Stomach (tissue), 9 donors: Measurements from ENCODE around the gene MACROD1. TPM values are rescaled to one million over a fixed set of nuclear protein-coding genes. Genes with fewer than 3 reads are reported as not detected.

Experiments
- DNase-seq, 2 donors: peaks; one replicate each; pipeline versions ENCODE4 v3.0.0 to v3.0.0-alpha.2; 2013 to 2019
- H3K27ac ChIP-seq, 5 donors: fragments of 200-600 bp in 4 of 5; sonication (generic) in 4 of 5; one replicate each; pipeline ENCODE4 v1.5.1; 2013 to 2019; ENCODE audit warnings: mild to moderate bottlenecking in 1 of 5, moderate library complexity in 1 of 5
- H3K27me3 ChIP-seq, 3 donors: fragments of 200-600 bp; sonication (generic); one replicate each; pipeline ENCODE4 v1.5.1; 2017 to 2019; ENCODE audit warnings: mixed run types in 1 of 3
- H3K36me3 ChIP-seq, 4 donors: fragments of 200-600 bp; sonication (generic); 1 replicate in 3 of 4; 2 replicates in 1 of 4; pipeline ENCODE4 v1.5.1; 2016 to 2019
- H3K4me1 ChIP-seq, 4 donors: fragments of 200-600 bp; sonication (generic); one replicate each; pipeline ENCODE4 v1.5.1; 2016 to 2019
- H3K4me3 ChIP-seq, 4 donors: fragments of 200-600 bp; sonication (generic) in 3 of 4; one replicate each; pipeline ENCODE4 v1.5.1; 2016 to 2019; ENCODE audit warnings: mild to moderate bottlenecking in 1 of 4
- H3K9me3 ChIP-seq, 4 donors: fragments of 200-600 bp; sonication (generic); one replicate each; pipeline ENCODE4 v1.5.1; 2016 to 2019
- EP300 ChIP-seq: sonication (generic); formaldehyde crosslinking; IDR thresholded peaks from one replicate; pipeline ENCODE4 v1.6.1; 2017; ENCODE audit warnings: antibody characterized with exemption
- POLR2A ChIP-seq, 4 donors: fragments of 450-650 bp; IDR thresholded peaks; one replicate each; pipeline ENCODE4 v1.6.1; 2016; ENCODE audit warnings: antibody characterized with exemption in 4 of 4, control low read depth in 2 of 4, mild to moderate bottlenecking in 1 of 4, moderate library complexity in 1 of 4
- POLR2AphosphoS5 ChIP-seq, 3 donors: sonication (generic); formaldehyde crosslinking; IDR thresholded peaks; one replicate each; pipeline ENCODE4 v1.6.1; 2016; ENCODE audit warnings: antibody characterized with exemption in 3 of 3
- WGBS, 5 donors: extraction: QIAGEN DNeasy Blood & Tissue Kit in 3 of 5; methylation state at CpG; one replicate each; pipeline versions ENCODE4 v1.1.5 to v1.1.7; 2013 to 2018; 5-methylcytosine and 5-hydroxymethylcytosine counted together
- intact Hi-C: fragments of 100-400 bp; cut with DNase I; formaldehyde crosslinking; loops from one replicate; pipeline ENCODE4 v1.15.1; 2023; ENCODE audit warnings: low total_unique reads
- polyA plus RNA-seq, 3 donors: library from polyadenylated mRNA; stranded (reverse); fragments of 200-250 nt; gene quantifications; one replicate each; pipeline ENCODE4 v1.2.3, GENCODE V29; 2013
- total RNA-seq, 5 donors: library from RNA; depleted of rRNA; stranded (reverse); fragments of >200 nt; gene quantifications; one replicate each; pipeline versions ENCODE4 v1.1.0 to v1.2.3, GENCODE V29; 2014 to 2016
- TF ChIP-seq, protein P1 (sequence below), 7 experiments: fragments of 450-650 bp in 4 of 7; fragments of 200-600 bp in 3 of 7; sonication (generic) in 3 of 7; IDR thresholded peaks; one replicate each; pipeline ENCODE4 v1.5.1; 2016 to 2019; ENCODE audit warnings: antibody characterized with exemption in 7 of 7, control low read depth in 2 of 7, mild to moderate bottlenecking in 1 of 7
- donor health status: healthy with polysubstance abuse.
- donor health status: Bipolar disorder and iron deficiency.
- donor health status: healthy.

Gene MACROD1
- total and polyA plus RNA-seq, 8 donors: 18.0 to 283 (median 47.4) TPM

DNA sequence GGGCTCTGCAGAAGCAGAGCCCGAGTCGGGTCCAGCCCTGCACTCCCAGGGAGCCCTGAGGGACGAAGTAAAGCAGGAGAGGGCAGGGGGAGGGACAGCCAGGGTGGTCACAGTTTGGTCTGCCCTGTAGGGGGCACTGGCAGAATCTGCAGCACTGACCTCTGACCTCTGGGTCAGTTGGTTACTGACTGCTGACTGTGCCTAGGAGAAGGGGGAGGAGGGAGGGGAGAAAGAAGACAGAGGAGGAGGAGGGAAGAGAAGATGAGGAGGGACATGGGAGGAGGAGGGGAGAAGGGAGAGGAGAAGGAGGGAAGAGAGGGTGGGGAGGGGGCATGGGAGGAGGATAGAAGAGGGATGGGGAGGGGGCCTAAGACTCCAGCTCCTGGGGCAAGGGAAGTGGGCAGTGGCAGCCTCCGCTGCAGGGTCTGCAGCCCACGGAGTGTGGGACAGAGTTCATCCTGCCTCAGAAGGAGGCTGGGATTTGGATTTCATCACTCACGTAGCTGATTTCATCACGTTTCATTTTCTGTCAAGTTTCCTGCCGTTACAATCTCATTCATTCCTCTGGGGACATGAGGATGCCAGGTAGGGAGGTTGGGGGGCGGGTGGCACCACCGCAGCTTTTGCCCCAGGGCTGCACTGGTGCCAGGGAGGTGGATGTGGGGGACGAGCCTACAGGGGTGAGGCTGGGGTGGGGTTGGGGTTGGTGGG is 75.0 kb downstream of the MACROD1 start:
- no peak for DNase-seq
- Histone ChIP-seq H3K27me3 (no peaks in the 10 kb centered on the region), H3K36me3 (no peaks in the 10 kb centered on the region), H3K27ac (no peak overlapping the region), H3K9me3 (no peaks in the 10 kb centered on the region), H3K4me3 (no peak overlapping the region), H3K4me1 (peaks cover 11 to 67% (median 34%) of the 10 kb centered on the region in 4 donors)
- WGBS, 5 donors: 70 to 84% (median 76%) methylated on average over 7 to 11 of the region's 11 CpGs
- intact Hi-C loops: no loop called here
- no peak for TF ChIP-seq EP300
- TF ChIP-seq POLR2A (IDR thresholded peaks at IDR 0.05): no peak
- TF ChIP-seq, protein P1, sequence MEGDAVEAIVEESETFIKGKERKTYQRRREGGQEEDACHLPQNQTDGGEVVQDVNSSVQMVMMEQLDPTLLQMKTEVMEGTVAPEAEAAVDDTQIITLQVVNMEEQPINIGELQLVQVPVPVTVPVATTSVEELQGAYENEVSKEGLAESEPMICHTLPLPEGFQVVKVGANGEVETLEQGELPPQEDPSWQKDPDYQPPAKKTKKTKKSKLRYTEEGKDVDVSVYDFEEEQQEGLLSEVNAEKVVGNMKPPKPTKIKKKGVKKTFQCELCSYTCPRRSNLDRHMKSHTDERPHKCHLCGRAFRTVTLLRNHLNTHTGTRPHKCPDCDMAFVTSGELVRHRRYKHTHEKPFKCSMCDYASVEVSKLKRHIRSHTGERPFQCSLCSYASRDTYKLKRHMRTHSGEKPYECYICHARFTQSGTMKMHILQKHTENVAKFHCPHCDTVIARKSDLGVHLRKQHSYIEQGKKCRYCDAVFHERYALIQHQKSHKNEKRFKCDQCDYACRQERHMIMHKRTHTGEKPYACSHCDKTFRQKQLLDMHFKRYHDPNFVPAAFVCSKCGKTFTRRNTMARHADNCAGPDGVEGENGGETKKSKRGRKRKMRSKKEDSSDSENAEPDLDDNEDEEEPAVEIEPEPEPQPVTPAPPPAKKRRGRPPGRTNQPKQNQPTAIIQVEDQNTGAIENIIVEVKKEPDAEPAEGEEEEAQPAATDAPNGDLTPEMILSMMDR (IDR thresholded peaks at IDR 0.05): no peak
- TF ChIP-seq POLR2AphosphoS5 (IDR thresholded peaks at IDR 0.05): no peak

DNA sequence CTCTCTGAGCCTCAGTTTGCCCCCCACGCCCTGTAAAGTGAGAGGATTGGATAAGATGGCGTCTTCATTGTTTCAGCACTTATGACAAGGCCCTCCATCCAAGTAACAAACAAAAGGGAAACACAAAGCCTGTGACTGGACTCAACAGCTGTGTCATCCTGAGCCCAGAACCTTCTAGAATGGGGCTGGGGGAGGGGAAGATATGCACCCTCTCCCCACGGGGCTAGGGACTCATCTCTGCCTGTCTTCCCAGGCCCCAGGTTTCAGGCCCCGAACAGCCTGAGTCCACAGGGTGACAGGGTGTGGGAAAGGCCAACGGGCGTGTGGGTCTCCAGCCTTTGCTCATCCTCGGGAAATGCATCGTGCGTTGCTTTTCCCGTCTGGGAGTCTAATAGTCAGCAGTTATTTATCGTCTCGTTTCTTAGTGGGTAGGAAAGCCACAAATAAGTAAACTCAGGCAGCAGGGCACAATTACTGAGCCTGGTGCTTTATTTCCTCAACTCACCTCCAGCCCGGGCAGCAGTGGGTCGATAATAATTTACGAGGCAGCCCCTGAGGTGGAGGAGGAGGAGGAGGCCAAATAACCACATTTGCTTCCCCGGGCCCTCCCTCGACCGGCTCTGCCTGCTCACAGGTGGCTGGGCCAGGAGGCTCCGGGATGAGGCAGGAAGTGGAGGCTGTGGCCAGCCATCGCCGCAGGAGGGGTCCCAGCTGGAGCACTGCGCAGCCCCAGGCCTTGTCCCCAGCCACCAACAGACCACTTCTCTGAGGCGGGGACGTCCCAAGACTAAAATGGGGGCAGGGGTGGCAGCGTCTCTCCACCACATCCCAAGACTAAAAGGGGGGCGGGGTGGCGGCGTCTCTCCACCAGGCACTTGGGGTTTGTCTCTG is 75.8 kb downstream of the MACROD1 start:
- no peak for DNase-seq
- intact Hi-C loops: no loop called here
- no peaks in the 10 kb centered on the region for H3K9me3 ChIP-seq
- no peaks in the 10 kb centered on the region for H3K36me3 ChIP-seq
- peaks cover 5 to 67% (median 37%) of the 10 kb centered on the region in 4 donors for H3K4me1 ChIP-seq
- H3K4me3 ChIP-seq: no peak overlapping the region
- 78 to 89% (median 84%) methylated on average over 21 to 28 of the region's 28 CpGs for WGBS, 5 donors
- TF ChIP-seq POLR2AphosphoS5 (IDR thresholded peaks at IDR 0.05) (no peak), POLR2A (IDR thresholded peaks at IDR 0.05) (no peak), EP300 (no peak)
- H3K27ac ChIP-seq: no peak overlapping the region
- H3K27me3 ChIP-seq: no peaks in the 10 kb centered on the region

DNA sequence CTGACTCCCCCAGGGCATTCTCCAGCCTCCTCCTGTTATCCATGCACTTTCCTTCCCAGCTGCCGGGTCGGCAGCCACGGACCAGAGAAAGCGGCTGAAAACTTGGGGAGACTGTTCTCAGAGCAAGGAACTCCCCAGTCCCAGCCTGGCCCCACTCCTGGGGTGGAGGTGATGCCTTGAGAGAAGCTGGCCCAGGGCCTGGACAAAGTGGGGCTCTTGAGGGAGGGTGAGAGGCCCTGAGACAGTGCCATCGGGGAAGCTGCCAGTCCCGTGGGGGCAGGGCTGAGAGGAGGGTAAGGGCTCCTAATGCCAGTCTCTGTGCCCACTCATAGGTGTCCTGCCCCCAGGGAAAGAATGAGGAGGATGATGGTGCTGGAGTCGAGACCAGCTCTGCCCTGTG is 76.4 kb downstream of the MACROD1 start:
- WGBS, 5 donors: 72 to 93% (median 81%) methylated on average over 7 of the region's 7 CpGs
- peaks cover 4 to 63% (median 36%) of the 10 kb centered on the region in 4 donors for H3K4me1 ChIP-seq
- intact Hi-C loops: no loop called here
- TF ChIP-seq POLR2AphosphoS5 (IDR thresholded peaks at IDR 0.05): no peak
- TF ChIP-seq, protein P1 (IDR thresholded peaks at IDR 0.05): no peak
- TF ChIP-seq EP300: no peak
- no peak for TF ChIP-seq POLR2A (IDR thresholded peaks at IDR 0.05)
- no peaks in the 10 kb centered on the region for H3K9me3 ChIP-seq
- H3K27ac ChIP-seq: no peak overlapping the region
- no peak for DNase-seq
- no peaks in the 10 kb centered on the region for H3K27me3 ChIP-seq
- H3K4me3 ChIP-seq: no peak overlapping the region
- H3K36me3 ChIP-seq: no peaks in the 10 kb centered on the region

DNA sequence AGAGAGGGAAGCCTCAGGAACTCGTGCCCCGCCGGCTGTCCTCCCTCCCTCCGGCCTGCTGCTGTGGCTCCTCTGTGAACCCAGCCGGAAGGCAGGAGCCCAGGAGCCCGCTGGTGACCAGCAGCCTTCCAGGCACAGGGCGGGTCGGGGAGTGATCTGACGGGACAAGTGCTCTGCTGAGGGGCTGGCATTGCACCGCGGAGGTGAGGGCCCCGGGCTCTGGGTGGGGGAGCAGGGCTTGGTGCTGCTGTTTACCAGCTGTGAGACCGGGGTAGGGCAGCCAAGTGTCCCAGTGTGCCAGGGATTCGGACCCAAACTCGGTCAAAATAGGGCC is 76.9 kb downstream of the MACROD1 start:
- Histone ChIP-seq H3K4me1 (peaks cover 4 to 58% (median 39%) of the 10 kb centered on the region in 4 donors), H3K36me3 (no peaks in the 10 kb centered on the region), H3K27ac (no peak overlapping the region), H3K4me3 (no peak overlapping the region), H3K9me3 (no peaks in the 10 kb centered on the region), H3K27me3 (no peaks in the 10 kb centered on the region)
- intact Hi-C loops: no loop called here
- WGBS, 5 donors: 45 to 78% (median 67%) methylated on average over 14 to 15 of the region's 15 CpGs
- DNase-seq: no peak
- TF ChIP-seq, protein P1 (IDR thresholded peaks at IDR 0.05): no peak
- TF ChIP-seq POLR2AphosphoS5 (IDR thresholded peaks at IDR 0.05) (no peak), POLR2A (IDR thresholded peaks at IDR 0.05) (no peak), EP300 (no peak)
